ENCODE measurements around the gene FASTKD3.

DNA sequence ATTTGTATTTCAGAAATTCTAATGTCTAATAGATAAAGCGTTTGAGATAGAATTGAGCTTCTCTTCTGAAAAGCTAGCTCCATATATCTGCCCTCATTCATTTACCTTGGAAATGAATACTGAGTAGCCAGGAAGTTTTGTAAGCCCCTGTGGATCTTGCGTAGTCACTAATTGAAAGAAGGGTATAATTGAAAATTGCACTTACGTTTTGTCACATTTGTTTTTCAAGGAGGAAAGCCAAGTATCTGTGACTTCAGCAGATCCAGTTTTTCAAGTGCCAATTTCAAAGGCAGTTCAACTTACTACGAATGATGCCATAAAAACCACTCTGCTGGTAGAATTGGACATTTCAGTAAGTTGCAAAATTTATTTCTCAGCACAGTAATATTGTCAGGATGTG is 14.1 kb upstream of the FASTKD3 start:
- TF ChIP-seq NFRKB (IDR thresholded peaks at IDR 0.05) (no peak), BHLHE40 (IDR thresholded peaks at IDR 0.05; ENCODE audit: borderline replicate concordance) (no peak), FOXK2 (IDR thresholded peaks at IDR 0.05) (no peak), HDGF (IDR thresholded peaks at IDR 0.05; ENCODE audit: borderline replicate concordance) (no peak), SP1 (IDR thresholded peaks at IDR 0.05) (no peak), SUZ12 (IDR thresholded peaks at IDR 0.05) (no peak), ARNT (IDR thresholded peaks at IDR 0.05) (no peak), FOXA1 (IDR thresholded peaks at IDR 0.05) (no peak), FOXM1 (IDR thresholded peaks at IDR 0.05; ENCODE audit: borderline replicate concordance) (no peak), L3MBTL2 (conservative IDR thresholded peaks at IDR 0.05) (no peak)
- TF ChIP-seq, protein P1, sequence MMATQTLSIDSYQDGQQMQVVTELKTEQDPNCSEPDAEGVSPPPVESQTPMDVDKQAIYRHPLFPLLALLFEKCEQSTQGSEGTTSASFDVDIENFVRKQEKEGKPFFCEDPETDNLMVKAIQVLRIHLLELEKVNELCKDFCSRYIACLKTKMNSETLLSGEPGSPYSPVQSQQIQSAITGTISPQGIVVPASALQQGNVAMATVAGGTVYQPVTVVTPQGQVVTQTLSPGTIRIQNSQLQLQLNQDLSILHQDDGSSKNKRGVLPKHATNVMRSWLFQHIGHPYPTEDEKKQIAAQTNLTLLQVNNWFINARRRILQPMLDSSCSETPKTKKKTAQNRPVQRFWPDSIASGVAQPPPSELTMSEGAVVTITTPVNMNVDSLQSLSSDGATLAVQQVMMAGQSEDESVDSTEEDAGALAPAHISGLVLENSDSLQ (IDR thresholded peaks at IDR 0.05) = no peak
